ENCODE results near the gene SND1.

SND1 gene

GRCh38 chr7:127817466-127817865, 165.5 kb downstream of the SND1 start:
- no peak for TF ChIP-seq CTCF (IDR thresholded peaks at IDR 0.05; ENCODE audit: borderline replicate concordance, control extremely low read depth, extremely low read depth, insufficient read depth, missing control alignments)
- no peak for DNase-seq (ENCODE audit: low spot score)
- in situ Hi-C loops (cut with MboI; ENCODE audit: low sequenced_read_pairs, unreplicated experiment): no loop called here

GRCh38 chr7:127818306-127818705, 166.3 kb downstream of the SND1 start:
- in situ Hi-C loops (cut with MboI; ENCODE audit: low sequenced_read_pairs, unreplicated experiment): no loop called here
- DNase-seq (ENCODE audit: low spot score): no peak
- no peak for TF ChIP-seq CTCF (IDR thresholded peaks at IDR 0.05; ENCODE audit: borderline replicate concordance, control extremely low read depth, extremely low read depth, insufficient read depth, missing control alignments)

GRCh38 chr7:127819975-127820731, 168.2 kb downstream of the SND1 start:
- DNase-seq (ENCODE audit: low spot score): peak; percentile 36
- in situ Hi-C loops (cut with MboI; ENCODE audit: low sequenced_read_pairs, unreplicated experiment): no loop called here
- TF ChIP-seq CTCF (IDR thresholded peaks at IDR 0.05; ENCODE audit: borderline replicate concordance, control extremely low read depth, extremely low read depth, insufficient read depth, missing control alignments): no peak

- in situ Hi-C loops (cut with MboI; ENCODE audit: low sequenced_read_pairs, unreplicated experiment): no loop called here
- TF ChIP-seq CTCF (IDR thresholded peaks at IDR 0.05; ENCODE audit: borderline replicate concordance, control extremely low read depth, extremely low read depth, insufficient read depth, missing control alignments): no peak
- DNase-seq (ENCODE audit: low spot score): no peak
These were observed 168.7 kb downstream of the SND1 start for GRCh38 chr7:127820732-127821085.

- no peak for TF ChIP-seq CTCF (IDR thresholded peaks at IDR 0.05; ENCODE audit: borderline replicate concordance, control extremely low read depth, extremely low read depth, insufficient read depth, missing control alignments)
- no peak for DNase-seq (ENCODE audit: low spot score)
- in situ Hi-C loops (cut with MboI; ENCODE audit: low sequenced_read_pairs, unreplicated experiment): no loop called here
These were observed 169.2 kb downstream of the SND1 start for GRCh38 chr7:127821146-127821545.

- peak; percentile 14 for DNase-seq (ENCODE audit: low spot score)
- in situ Hi-C loops (cut with MboI; ENCODE audit: low sequenced_read_pairs, unreplicated experiment): no loop called here
These were observed 171.0 kb downstream of the SND1 start for GRCh38 chr7:127822822-127823508.

More at GRCh38 chr7:127822822-127823508, 171.0 kb downstream of the SND1 start:
- TF ChIP-seq CTCF (IDR thresholded peaks at IDR 0.05; ENCODE audit: borderline replicate concordance, control extremely low read depth, extremely low read depth, insufficient read depth, missing control alignments): no peak

All from GM13976 (cell line).